Osteoblast (primary cell): ENCODE data around the gene MACROD2. TPM values are rescaled to one million over a fixed set of nuclear protein-coding genes. Genes with fewer than 3 reads are reported as not detected.

Experiments used
- DNase-seq: peaks from one replicate; pipeline ENCODE4 v3.0.0; 2011; ENCODE audit warnings: low spot score, mixed read lengths; ENCODE audit not compliant: insufficient read length; ENCODE audit errors: missing footprints
- H2AFZ ChIP-seq: 2 replicates; pipeline ENCODE4 v1.6.0; 2011; ENCODE audit warnings: mild to moderate bottlenecking, low read length
- H3K27ac ChIP-seq: 2 replicates; pipeline ENCODE4 v1.5.1; 2011; ENCODE audit warnings: mild to moderate bottlenecking, low read depth, low read length, moderate library complexity
- H3K27me3 ChIP-seq: 2 replicates; pipeline ENCODE4 v1.6.0; 2012; ENCODE audit warnings: mild to moderate bottlenecking, control low read depth, inconsistent platforms, low read length, moderate library complexity; ENCODE audit not compliant: insufficient read depth
- H3K36me3 ChIP-seq: 2 replicates; pipeline ENCODE4 v1.5.1; 2011; ENCODE audit warnings: mild to moderate bottlenecking, low read length, control low read depth, moderate library complexity; ENCODE audit not compliant: insufficient read depth
- H3K4me1 ChIP-seq: 2 replicates; pipeline ENCODE4 v1.5.1; 2011; ENCODE audit warnings: mild to moderate bottlenecking, low read length, control low read depth, moderate library complexity; ENCODE audit not compliant: insufficient read depth
- H3K4me2 ChIP-seq: 2 replicates; pipeline ENCODE4 v1.6.0; 2011; ENCODE audit warnings: mild to moderate bottlenecking, low read length; ENCODE audit not compliant: insufficient read depth
- H3K4me3 ChIP-seq: fragments of 200-600 bp; sonication (generic); 3 replicates; pipeline ENCODE4 v1.5.1; 2012; ENCODE audit warnings: mild to moderate bottlenecking, low read length, inconsistent platforms; ENCODE audit not compliant: insufficient read depth
- H3K79me2 ChIP-seq: 2 replicates; pipeline ENCODE4 v1.6.0; 2012; ENCODE audit warnings: mild to moderate bottlenecking, low read length, control low read depth, inconsistent platforms; ENCODE audit not compliant: insufficient read depth
- H3K9me3 ChIP-seq: 2 replicates; pipeline ENCODE4 v1.5.1; 2011; ENCODE audit warnings: low read depth, low read length, control low read depth
- H4K20me1 ChIP-seq: 2 replicates; pipeline ENCODE4 v1.6.0; 2012; ENCODE audit warnings: mild to moderate bottlenecking, low read length, control low read depth; ENCODE audit not compliant: insufficient read depth
- total RNA-seq: library from RNA; depleted of rRNA; stranded (reverse); fragments of >200 nt; gene quantifications from 2 replicates; pipeline ENCODE4 v1.2.3, GENCODE V29; 2012
- TF ChIP-seq, protein P1 (sequence below): IDR thresholded peaks from 2 replicates; pipeline ENCODE4 v1.5.1; 2011; ENCODE audit warnings: mild to moderate bottlenecking, low read depth, low read length, moderate library complexity; ENCODE audit errors: extremely low read depth

The MACROD2 gene
- total RNA-seq, 1 donor: 4.0 TPM

DNA sequence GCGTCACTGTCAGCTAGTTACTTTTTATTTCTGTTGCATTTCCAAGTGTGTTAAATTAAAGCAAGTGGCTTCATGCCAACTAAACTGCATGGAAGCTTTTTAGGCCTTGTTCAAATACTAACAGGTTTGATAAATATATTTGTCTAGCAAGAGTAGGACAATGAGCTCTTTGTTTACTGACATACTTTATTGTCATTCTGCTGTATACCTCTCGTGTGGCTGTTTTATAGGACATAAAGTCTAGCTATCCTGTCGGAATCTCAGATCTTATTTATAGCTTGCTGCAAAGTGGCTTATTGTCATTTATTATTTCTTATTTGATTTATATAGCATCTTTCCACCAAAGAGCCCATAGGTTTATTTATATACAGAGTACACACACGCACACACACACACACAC lies 1866.9 kb downstream of the MACROD2 start:
- H3K27ac ChIP-seq: no peak overlapping the region
- H3K4me3 ChIP-seq: no peak overlapping the region
- H2AFZ ChIP-seq: no peak overlapping the region
- H3K4me2 ChIP-seq: no peak overlapping the region
- no peaks in the 10 kb centered on the region for H3K36me3 ChIP-seq
- H4K20me1 ChIP-seq: no peaks in the 10 kb centered on the region
- DNase-seq: no peak
- H3K27me3 ChIP-seq: no peaks in the 10 kb centered on the region
- no peaks in the 10 kb centered on the region for H3K9me3 ChIP-seq
- H3K79me2 ChIP-seq: no peaks in the 10 kb centered on the region
- no peaks in the 10 kb centered on the region for H3K4me1 ChIP-seq
- TF ChIP-seq, protein P1, sequence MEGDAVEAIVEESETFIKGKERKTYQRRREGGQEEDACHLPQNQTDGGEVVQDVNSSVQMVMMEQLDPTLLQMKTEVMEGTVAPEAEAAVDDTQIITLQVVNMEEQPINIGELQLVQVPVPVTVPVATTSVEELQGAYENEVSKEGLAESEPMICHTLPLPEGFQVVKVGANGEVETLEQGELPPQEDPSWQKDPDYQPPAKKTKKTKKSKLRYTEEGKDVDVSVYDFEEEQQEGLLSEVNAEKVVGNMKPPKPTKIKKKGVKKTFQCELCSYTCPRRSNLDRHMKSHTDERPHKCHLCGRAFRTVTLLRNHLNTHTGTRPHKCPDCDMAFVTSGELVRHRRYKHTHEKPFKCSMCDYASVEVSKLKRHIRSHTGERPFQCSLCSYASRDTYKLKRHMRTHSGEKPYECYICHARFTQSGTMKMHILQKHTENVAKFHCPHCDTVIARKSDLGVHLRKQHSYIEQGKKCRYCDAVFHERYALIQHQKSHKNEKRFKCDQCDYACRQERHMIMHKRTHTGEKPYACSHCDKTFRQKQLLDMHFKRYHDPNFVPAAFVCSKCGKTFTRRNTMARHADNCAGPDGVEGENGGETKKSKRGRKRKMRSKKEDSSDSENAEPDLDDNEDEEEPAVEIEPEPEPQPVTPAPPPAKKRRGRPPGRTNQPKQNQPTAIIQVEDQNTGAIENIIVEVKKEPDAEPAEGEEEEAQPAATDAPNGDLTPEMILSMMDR: no peak

DNA sequence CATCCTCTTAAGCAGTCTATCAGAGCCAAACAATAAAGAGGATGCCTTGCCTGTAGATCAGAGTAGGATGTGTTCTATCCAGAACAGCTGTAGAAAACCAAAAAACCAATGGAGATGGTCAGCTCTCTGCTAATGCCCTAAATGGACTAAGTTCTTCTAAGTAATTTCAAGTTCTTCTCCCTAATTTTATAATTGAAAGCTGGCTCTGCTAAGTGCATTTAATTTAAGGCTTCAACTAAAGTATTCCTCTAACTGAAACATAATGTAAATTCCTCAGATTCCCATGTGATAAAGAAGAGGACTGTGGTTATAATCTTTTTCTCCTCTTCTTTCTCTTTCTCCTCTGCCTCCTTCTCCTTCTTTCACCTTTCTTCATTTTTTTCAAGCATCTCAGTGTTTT lies 1868.4 kb downstream of the MACROD2 start:
- TF ChIP-seq, protein P1: no peak
- no peak overlapping the region for H3K4me2 ChIP-seq
- no peaks in the 10 kb centered on the region for H3K4me1 ChIP-seq
- DNase-seq: no peak
- H3K4me3 ChIP-seq: no peak overlapping the region
- no peaks in the 10 kb centered on the region for H3K36me3 ChIP-seq
- no peaks in the 10 kb centered on the region for H3K27me3 ChIP-seq
- no peaks in the 10 kb centered on the region for H3K79me2 ChIP-seq
- H4K20me1 ChIP-seq: no peaks in the 10 kb centered on the region
- H2AFZ ChIP-seq: no peak overlapping the region
- H3K27ac ChIP-seq: no peak overlapping the region
- H3K9me3 ChIP-seq: no peaks in the 10 kb centered on the region

DNA sequence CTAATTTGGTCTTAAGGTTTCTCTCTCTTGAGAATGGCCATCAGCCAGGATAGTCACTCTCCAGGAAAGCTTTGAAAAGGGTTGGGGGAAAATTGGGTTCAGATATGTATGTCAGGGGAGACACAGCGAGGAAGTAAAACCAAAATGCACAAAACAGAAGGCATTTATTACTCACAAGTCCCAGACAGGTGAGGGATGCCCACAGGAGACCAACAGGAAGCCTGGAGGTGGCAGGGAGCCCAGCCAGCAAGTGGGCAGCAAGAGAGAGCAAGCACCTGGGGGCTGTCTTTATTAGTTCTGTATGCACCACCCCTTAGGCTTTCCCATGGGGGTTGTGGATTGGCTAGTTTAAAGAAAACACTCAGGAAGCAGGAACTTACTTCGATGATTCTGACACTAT lies 1870.2 kb downstream of the MACROD2 start:
- no peak overlapping the region for H3K27ac ChIP-seq
- TF ChIP-seq, protein P1: no peak
- no peaks in the 10 kb centered on the region for H3K9me3 ChIP-seq
- H3K4me2 ChIP-seq: no peak overlapping the region
- no peaks in the 10 kb centered on the region for H3K79me2 ChIP-seq
- H4K20me1 ChIP-seq: no peaks in the 10 kb centered on the region
- H3K4me3 ChIP-seq: no peak overlapping the region
- H3K27me3 ChIP-seq: no peaks in the 10 kb centered on the region
- no peak for DNase-seq
- no peaks in the 10 kb centered on the region for H3K4me1 ChIP-seq
- H3K36me3 ChIP-seq: no peaks in the 10 kb centered on the region
- H2AFZ ChIP-seq: no peak overlapping the region

DNA sequence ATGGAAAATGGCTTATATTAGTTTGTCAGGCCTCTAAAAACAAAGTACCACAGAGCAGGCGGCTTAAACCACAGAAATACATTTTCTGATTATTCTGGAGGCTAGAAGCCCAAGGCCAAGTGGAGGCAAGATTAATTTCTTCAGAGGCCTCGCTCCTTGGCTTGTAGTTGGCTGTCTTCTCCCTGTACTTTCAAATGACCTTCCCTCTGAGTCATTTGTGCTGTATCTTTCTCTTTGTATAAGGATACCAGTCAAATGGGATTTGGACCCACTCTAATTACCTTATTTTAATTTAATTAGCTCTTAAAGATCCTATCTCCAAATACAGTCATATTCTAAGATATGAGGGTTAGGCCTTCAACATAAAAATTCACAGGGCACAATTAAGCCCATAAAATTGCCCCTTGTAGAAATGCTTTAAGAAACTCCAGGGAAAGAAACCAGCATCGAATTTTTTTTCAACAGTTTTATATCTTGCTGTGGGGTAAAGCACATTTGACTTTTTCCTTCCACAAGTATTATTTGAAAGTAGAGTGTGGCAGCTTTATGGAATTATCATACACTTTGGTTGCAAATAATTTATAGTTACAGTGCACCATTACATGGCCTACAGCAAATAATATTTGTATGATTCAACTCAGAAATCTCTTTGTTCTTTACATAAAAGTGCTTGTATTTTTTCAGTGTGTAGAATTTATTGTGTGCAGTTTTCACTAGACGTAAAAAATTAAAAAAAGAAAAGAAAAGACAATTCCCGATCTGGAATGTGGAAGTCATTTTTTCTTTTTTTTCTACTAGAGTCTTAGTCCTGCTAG lies 1871.8 kb downstream of the MACROD2 start:
- Histone ChIP-seq H3K4me3 (no peak overlapping the region), H4K20me1 (no peaks in the 10 kb centered on the region), H3K27me3 (no peaks in the 10 kb centered on the region), H3K9me3 (no peaks in the 10 kb centered on the region), H3K4me2 (no peak overlapping the region), H3K27ac (no peak overlapping the region), H3K36me3 (no peaks in the 10 kb centered on the region), H3K79me2 (no peaks in the 10 kb centered on the region), H3K4me1 (no peaks in the 10 kb centered on the region), H2AFZ (no peak overlapping the region)
- TF ChIP-seq, protein P1: no peak
- DNase-seq: no peak
